K562 (cell line): ENCODE results near the gene SCRG1. TPM values are rescaled to one million over a fixed set of nuclear protein-coding genes. Genes with fewer than 3 reads are reported as not detected.

Source experiments
- BMI1 ChIP-seq: fragments of 150-350 bp; IDR thresholded peaks from 2 replicates; pipeline ENCODE4 v1.6.1; 2014; ENCODE audit warnings: low read length
- CAMTA2 ChIP-seq: fragments of 250-450 bp; sonication (Bioruptor Pico); conservative IDR thresholded peaks from 2 replicates; pipeline ENCODE4 v1.5.1; 2022
- CBFB ChIP-seq: sonication (generic); formaldehyde crosslinking; IDR thresholded peaks from 2 replicates; pipeline ENCODE4 v1.4.0; 2020; ENCODE audit warnings: mild to moderate bottlenecking, missing genetic modification reagents
- CEBPG ChIP-seq, 3 experiments: fragments of 200-800 bp in 1 of 3; sonication (Bioruptor generic) in 1 of 3; sonication (generic) in 1 of 3; formaldehyde crosslinking in 1 of 3; IDR thresholded peaks in 2 of 3; conservative IDR thresholded peaks in 1 of 3; 2 replicates each; pipeline versions ENCODE4 v1.6.1 to v1.8.0; 2016 to 2022; ENCODE audit warnings: missing compliant biosample characterization in 2 of 3, missing genetic modification characterization in 2 of 3, mild to moderate bottlenecking in 1 of 3, missing genetic modification reagents in 1 of 3
- CXXC5 ChIP-seq: fragments of 250-450 bp; sonication (Bioruptor Pico); IDR thresholded peaks from 2 replicates; pipeline ENCODE4 v1.8.0; 2022; ENCODE audit warnings: inconsistent platforms, mild to moderate bottlenecking, moderate library complexity
- DLX4 ChIP-seq: fragments of 250-450 bp; sonication (Bioruptor Pico); IDR thresholded peaks from 2 replicates; pipeline ENCODE4 v1.6.1; 2021; ENCODE audit warnings: mild to moderate bottlenecking
- E2F8 ChIP-seq: fragments of 450-650 bp; IDR thresholded peaks from 2 replicates; pipeline ENCODE4 v1.7.1; 2018; ENCODE audit warnings: mild to moderate bottlenecking, low read depth; ENCODE audit not compliant: partially characterized antibody
- ELF4 ChIP-seq: fragments of 450-650 bp; formaldehyde crosslinking; IDR thresholded peaks from 2 replicates; pipeline ENCODE4 v1.4.0; 2022; ENCODE audit warnings: missing genetic modification characterization
- ERF ChIP-seq: fragments of 450-650 bp; formaldehyde crosslinking; IDR thresholded peaks from 2 replicates; pipeline ENCODE4 v1.4.0; 2020; ENCODE audit warnings: mild to moderate bottlenecking, mixed read lengths
- EWSR1 ChIP-seq: fragments of 450-650 bp; IDR thresholded peaks from 2 replicates; pipeline ENCODE4 v1.6.1; 2018; ENCODE audit warnings: borderline replicate concordance, mild to moderate bottlenecking, low read depth, moderate library complexity; ENCODE audit not compliant: partially characterized antibody
- HOXB6 ChIP-seq: fragments of 250-450 bp; sonication (Bioruptor Pico); IDR thresholded peaks from 2 replicates; pipeline ENCODE4 v1.5.1; 2022; ENCODE audit warnings: mild to moderate bottlenecking, borderline replicate concordance
- IFI16 ChIP-seq: fragments of 250-450 bp; sonication (Bioruptor Pico); IDR thresholded peaks from 2 replicates; pipeline ENCODE4 v2.1.2; 2022; ENCODE audit warnings: mild to moderate bottlenecking, inconsistent platforms
- KDM5B ChIP-seq: fragments of 200-600 bp; sonication (generic); IDR thresholded peaks from 2 replicates; pipeline ENCODE4 v1.6.1; 2012; ENCODE audit warnings: low read depth, mild to moderate bottlenecking, moderate library complexity, low read length, control low read depth, inconsistent platforms; ENCODE audit not compliant: insufficient replicate concordance
- MAFG ChIP-seq: fragments of 450-650 bp; conservative IDR thresholded peaks from 2 replicates; pipeline ENCODE4 v1.6.1; 2016; ENCODE audit warnings: missing genetic modification characterization, missing compliant biosample characterization
- POLR2AphosphoS2 ChIP-seq: IDR thresholded peaks from 2 replicates; pipeline ENCODE4 v1.6.1; 2012; ENCODE audit warnings: low read length, improper control_type of control experiment
- RFX7 ChIP-seq: fragments of 250-450 bp; sonication (Bioruptor Pico); IDR thresholded peaks from 2 replicates; pipeline ENCODE4 v1.5.1; 2021; ENCODE audit warnings: mild to moderate bottlenecking
- SAFB ChIP-seq: fragments of 200-400 bp; formaldehyde crosslinking; IDR thresholded peaks from 2 replicates; pipeline ENCODE4 v1.6.1; 2017; ENCODE audit warnings: low read depth, low read length, borderline replicate concordance
- ZBTB1 ChIP-seq: sonication (generic); formaldehyde crosslinking; IDR thresholded peaks from 2 replicates; pipeline ENCODE4 v1.8.1; 2023; ENCODE audit warnings: missing genetic modification reagents, low read depth, mild to moderate bottlenecking, borderline replicate concordance
- ZFP1 ChIP-seq: fragments of 450-650 bp; formaldehyde crosslinking; IDR thresholded peaks from 2 replicates; pipeline ENCODE4 v1.4.0; 2020; ENCODE audit warnings: mild to moderate bottlenecking, mixed read lengths
- ZNF197 ChIP-seq: fragments of 200-800 bp; sonication (Bioruptor generic); IDR thresholded peaks from 2 replicates; pipeline ENCODE4 v1.6.1; 2016; ENCODE audit warnings: low read depth, missing genetic modification characterization, missing compliant biosample characterization
- ZNF274 ChIP-seq: IDR thresholded peaks from 2 replicates; pipeline ENCODE4 v1.6.1; 2011; ENCODE audit warnings: low read depth, mild to moderate bottlenecking, low read length, moderate library complexity, borderline replicate concordance
- ZNF395 ChIP-seq: fragments of 200-800 bp; sonication (Bioruptor generic); IDR thresholded peaks from 2 replicates; pipeline ENCODE4 v1.6.1; 2017; ENCODE audit warnings: missing genetic modification characterization, missing compliant biosample characterization
- ZNF668 ChIP-seq: fragments of 250-450 bp; sonication (Bioruptor Pico); IDR thresholded peaks from 2 replicates; pipeline ENCODE4 v1.8.0; 2022; ENCODE audit warnings: mild to moderate bottlenecking, inconsistent platforms
- ZNF76 ChIP-seq: fragments of 250-450 bp; sonication (Bioruptor Pico); IDR thresholded peaks from 2 replicates; pipeline ENCODE4 v1.4.0; 2020; ENCODE audit warnings: mild to moderate bottlenecking, moderate library complexity, borderline replicate concordance
- polyA plus RNA-seq, 8 experiments: library from polyadenylated mRNA; depleted of rRNA in 4 of 8; stranded (reverse) in 5 of 8; unstranded in 3 of 8; fragments of >200 nt; fragmentation: Nextera tagmentation in 2 of 8; fragmentation: Illumina TruSeq in 1 of 8; extraction: Ambion mirVana in 2 of 8; extraction: Trizol in 1 of 8; gene quantifications; 2 replicates each; pipeline versions ENCODE4 v1.2.1 to v1.2.3, GENCODE V29; 2011 to 2014; ENCODE audit warnings: inconsistent platforms in 1 of 8, missing spikeins in 1 of 8
- total RNA-seq, 7 experiments: library from RNA; depleted of rRNA in 6 of 7; stranded (reverse); fragments of >200 nt in 6 of 7; fragmentation: Illumina TruSeq in 2 of 7; extraction: Trizol in 2 of 7; gene quantifications; 2 replicates each; pipeline versions ENCODE4 v1.2.1 to v1.2.3, GENCODE V29; 2011 to 2021; ENCODE audit warnings: low replicate concordance in 1 of 7

The SCRG1 gene
- total and polyA plus RNA-seq, 9 of the 15 experiments (the other 6 are each of a cell fraction or from before 2014, with no cell fraction given) = 0.01 TPM; not detected in 7

GRCh38 chr4:173334891-173335752 is 63.8 kb downstream of the SCRG1 start (continued):
- no peak for TF ChIP-seq HOXB6 (CRISPR knock-in tag)
- no peak for TF ChIP-seq ELF4 (CRISPR knock-in tag)
- no peak for TF ChIP-seq RFX7 (CRISPR knock-in tag)
- TF ChIP-seq ZNF668 (CRISPR knock-in tag) = no peak
- TF ChIP-seq ERF = no peak
- peak; percentile 71; the same call in 1 of the 2 replicates for TF ChIP-seq POLR2AphosphoS2
- no peak; the same call in 1 of the 2 replicates for TF ChIP-seq CEBPG (CRISPR knock-in tag; IDR thresholded peaks at IDR 0.05)
- no peak for TF ChIP-seq CEBPG (tag; conservative IDR thresholded peaks at IDR 0.05 in 1 of 2, IDR thresholded peaks at IDR 0.05 in 1 of 2)
- TF ChIP-seq SAFB = no peak
- no peak for TF ChIP-seq ZFP1 (CRISPR knock-in tag)
- no peak for TF ChIP-seq ZBTB1 (CRISPR knock-in tag)
- peak; percentile 90 for TF ChIP-seq KDM5B
- TF ChIP-seq ZNF76 (CRISPR knock-in tag) = no peak
- TF ChIP-seq ZNF197 (CRISPR knock-in tag) = no peak
- TF ChIP-seq CBFB (CRISPR knock-in tag) = no peak
- TF ChIP-seq E2F8 = peak; percentile 10
- TF ChIP-seq BMI1 = no peak
- no peak for TF ChIP-seq DLX4 (CRISPR knock-in tag)
- no peak for TF ChIP-seq EWSR1
- TF ChIP-seq ZNF395 (CRISPR knock-in tag) = no peak
- no peak for TF ChIP-seq CAMTA2 (CRISPR knock-in tag)
- TF ChIP-seq CXXC5 = peak; percentile 41
- no peak for TF ChIP-seq IFI16
- no peak for TF ChIP-seq MAFG (tag)
- TF ChIP-seq ZNF274 = no peak
